C4-2B (cell line): Measurements from ENCODE around the gene TRPM1.

Experiments used
- H3K27ac ChIP-seq: fragments of 450-650 bp; 2 replicates; pipeline ENCODE4 v1.5.1; 2017
- ZFX ChIP-seq: fragments of 450-650 bp; IDR thresholded peaks from 2 replicates; pipeline ENCODE4 v1.6.1; 2017
- TF ChIP-seq, protein P1 (sequence below): fragments of 450-650 bp; conservative IDR thresholded peaks from 2 replicates; pipeline ENCODE4 v1.5.1; 2017; ENCODE audit warnings: mild to moderate bottlenecking

Gene TRPM1

DNA sequence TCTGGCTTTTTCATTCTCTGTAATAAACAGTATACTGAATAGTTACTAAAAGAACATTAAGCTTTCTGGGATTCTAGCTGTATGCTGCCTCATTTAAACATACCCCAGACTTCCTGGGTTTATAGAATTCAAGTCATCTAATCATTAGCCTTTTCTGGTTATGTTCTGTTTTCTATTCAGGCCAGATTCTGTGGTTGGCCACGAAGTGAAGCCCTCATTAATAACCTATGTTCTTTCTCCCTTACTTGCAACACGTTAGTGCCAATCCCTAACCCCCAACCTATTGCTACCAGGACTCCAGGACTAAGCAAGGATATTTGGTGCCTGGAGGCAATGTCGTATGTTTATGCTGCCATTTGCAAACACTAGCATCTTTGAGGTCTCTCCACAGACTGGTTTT is 81.5 kb downstream of the TRPM1 start:
- no peak for TF ChIP-seq ZFX
- TF ChIP-seq, protein P1, sequence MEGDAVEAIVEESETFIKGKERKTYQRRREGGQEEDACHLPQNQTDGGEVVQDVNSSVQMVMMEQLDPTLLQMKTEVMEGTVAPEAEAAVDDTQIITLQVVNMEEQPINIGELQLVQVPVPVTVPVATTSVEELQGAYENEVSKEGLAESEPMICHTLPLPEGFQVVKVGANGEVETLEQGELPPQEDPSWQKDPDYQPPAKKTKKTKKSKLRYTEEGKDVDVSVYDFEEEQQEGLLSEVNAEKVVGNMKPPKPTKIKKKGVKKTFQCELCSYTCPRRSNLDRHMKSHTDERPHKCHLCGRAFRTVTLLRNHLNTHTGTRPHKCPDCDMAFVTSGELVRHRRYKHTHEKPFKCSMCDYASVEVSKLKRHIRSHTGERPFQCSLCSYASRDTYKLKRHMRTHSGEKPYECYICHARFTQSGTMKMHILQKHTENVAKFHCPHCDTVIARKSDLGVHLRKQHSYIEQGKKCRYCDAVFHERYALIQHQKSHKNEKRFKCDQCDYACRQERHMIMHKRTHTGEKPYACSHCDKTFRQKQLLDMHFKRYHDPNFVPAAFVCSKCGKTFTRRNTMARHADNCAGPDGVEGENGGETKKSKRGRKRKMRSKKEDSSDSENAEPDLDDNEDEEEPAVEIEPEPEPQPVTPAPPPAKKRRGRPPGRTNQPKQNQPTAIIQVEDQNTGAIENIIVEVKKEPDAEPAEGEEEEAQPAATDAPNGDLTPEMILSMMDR = no peak
- H3K27ac ChIP-seq = no peak overlapping the region

DNA sequence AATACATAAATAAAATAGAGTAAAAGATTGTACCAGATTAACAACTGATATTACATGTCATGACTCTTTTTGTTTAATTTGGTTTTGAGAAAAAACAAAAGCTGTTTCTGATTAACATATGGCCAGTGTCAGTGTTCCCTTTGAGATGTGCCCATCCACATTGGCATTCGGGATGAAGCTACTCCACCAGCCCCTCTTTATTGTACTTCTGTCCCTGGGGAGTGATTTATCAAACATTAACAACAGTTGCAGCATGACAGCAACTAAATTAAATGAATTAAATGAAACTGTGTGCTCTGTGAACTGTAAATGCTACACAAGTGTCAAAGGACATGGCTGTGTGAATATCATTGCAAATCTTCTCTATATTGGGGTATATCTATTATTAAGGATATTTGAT is 84.2 kb downstream of the TRPM1 start:
- no peak for TF ChIP-seq ZFX
- TF ChIP-seq, protein P1 = no peak
- no peak overlapping the region for H3K27ac ChIP-seq

DNA sequence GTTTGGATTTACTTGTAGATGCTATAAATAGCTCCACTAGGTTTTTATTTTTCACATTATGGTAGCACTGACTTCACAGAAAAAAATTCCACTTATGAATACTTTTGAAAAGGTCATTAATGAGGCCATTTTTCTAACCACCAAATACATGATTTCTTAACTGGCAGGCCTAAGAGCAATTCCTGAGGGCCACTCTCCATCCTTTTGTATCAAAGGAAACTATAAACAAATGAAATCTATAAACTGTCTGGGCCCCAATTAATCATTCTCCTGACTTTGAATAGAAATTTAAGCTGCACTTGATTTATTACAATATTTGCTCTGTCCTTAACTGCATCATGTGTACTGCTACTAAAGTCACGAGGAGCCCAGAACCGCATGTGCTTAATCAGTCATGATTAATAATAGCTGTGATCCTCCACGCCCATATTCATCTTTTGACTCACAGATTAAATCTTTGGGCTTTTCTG is 85.0 kb downstream of the TRPM1 start:
- TF ChIP-seq ZFX = no peak
- TF ChIP-seq, protein P1 = no peak
- H3K27ac ChIP-seq = no peak overlapping the region

DNA sequence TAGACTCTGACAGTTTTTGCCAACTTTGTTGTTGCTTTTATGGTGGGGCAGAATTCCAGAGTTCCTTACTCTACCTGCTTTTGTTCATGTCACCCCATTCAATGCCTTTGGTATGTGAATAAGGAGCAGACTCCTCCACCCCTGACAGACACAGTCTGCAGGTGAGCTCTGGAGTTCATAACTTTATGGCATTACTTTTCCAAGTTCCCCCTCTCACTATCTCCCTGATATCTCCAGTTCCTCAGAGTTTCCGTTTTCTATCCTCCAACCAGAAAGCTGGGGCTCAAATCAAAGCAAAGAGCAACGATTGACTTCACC is 87.0 kb downstream of the TRPM1 start:
- no peak overlapping the region for H3K27ac ChIP-seq
- TF ChIP-seq, protein P1 = no peak
- no peak for TF ChIP-seq ZFX

DNA sequence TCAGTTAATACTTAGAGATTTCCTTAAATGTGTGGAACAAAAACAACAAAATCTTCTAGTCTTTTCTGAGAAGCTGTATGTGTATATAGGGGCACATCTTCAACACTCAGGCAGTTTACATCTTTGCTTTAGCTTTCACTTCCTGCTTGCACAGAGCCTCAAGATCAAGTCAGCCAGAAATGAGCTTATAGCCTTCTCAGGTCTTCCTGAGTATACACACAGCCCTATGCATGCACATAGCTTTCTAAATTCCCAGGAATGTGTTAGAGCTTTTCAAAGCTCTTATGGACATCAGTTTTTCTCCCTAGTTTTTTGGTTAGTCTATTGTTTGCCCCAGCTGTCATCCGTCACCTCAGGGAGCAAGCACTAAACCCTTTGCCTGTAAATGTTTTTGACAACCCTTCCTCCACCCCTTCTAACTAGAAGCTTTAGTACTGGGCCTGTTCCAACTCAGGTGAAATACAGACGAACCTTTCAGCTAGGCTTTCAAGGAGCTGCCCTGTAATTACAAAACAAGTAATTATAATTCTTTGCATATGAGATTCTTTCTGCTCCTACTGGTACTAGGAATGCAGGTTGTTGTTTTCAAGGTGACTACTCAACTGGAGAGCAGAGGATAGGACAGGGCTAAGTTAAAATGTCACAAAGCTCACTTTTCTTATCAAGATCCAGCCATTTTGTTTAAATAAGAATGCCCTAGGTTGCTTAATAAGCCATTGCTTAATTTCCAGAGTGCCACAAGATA is 87.5 kb downstream of the TRPM1 start:
- TF ChIP-seq, protein P1 = no peak
- no peak for TF ChIP-seq ZFX
- no peak overlapping the region for H3K27ac ChIP-seq

DNA sequence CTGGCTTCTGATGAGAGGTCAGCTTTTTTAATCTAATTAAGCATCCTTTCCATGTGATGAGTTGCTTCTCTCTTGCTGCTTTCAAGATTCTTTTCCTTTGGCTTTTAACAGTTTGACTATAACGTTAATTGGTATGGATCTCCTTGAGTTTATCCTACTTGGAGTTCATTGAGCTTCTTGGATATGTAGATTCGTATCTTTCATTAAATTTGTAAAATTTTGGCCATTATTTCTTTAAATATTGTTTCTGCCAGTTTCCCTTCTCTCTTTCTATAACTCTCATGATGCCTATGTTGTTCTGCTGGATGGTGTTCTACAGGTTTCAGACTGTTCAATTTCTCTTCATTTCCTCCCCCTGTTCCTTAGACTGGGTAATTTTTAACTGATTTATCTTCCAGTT is 89.1 kb downstream of the TRPM1 start:
- no peak for TF ChIP-seq ZFX
- TF ChIP-seq, protein P1 = no peak
- H3K27ac ChIP-seq = no peak overlapping the region

DNA sequence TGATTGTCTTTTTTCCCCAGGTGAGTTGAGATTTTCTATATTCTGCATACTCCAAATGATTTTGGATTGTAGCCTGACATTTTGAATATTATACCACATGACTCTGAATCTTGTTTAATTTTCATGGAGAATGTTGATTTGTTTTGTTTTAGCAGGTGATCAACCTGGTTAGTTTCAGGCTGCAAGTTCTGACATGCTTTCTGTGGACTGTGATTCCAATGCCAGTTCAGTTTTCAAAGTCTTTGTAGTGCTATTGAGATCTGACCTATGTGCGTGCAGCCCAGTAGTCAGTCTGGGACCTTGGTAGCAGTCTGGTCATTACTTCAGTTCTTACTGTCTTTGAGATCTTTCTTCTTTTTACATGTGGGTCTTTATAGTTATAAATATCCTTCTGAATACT is 91.5 kb downstream of the TRPM1 start:
- TF ChIP-seq, protein P1 = no peak
- TF ChIP-seq ZFX = no peak

More for the DNA sequence above, 91.5 kb downstream of the TRPM1 start:
- H3K27ac ChIP-seq = no peak overlapping the region
